Panc1 (cell line): Measurements from ENCODE around the gene ZNF716. TPM values are rescaled to one million over a fixed set of nuclear protein-coding genes. Genes with fewer than 3 reads are reported as not detected.

Experiments
- ATAC-seq: fragments of 200-7000 bp; cut with Tn5 transposase; 2 replicates; pipeline ENCODE4 v1.9.1; 2020; ENCODE audit warnings: mild to moderate bottlenecking, moderate library complexity
- BruUV-seq: library from RNA; stranded (reverse); fragments of 400-500 nt; replicated peaks from 2 replicates; lab custom pipeline; 2021; lab: Mats Ljungman, UMichigan
- CTCF ChIA-PET: fragments of 300-600 bp; sonication (Branson Sonifier 250); formaldehyde crosslinking; loops from one replicate; lab custom pipeline; 2022; ENCODE audit warnings: antibody characterized with exemption; lab: Charles Lee
- POLR2A ChIA-PET: fragments of 300-600 bp; sonication (Branson Sonifier 250); formaldehyde crosslinking; loops from one replicate; lab custom pipeline; 2022; ENCODE audit warnings: antibody characterized with exemption; lab: Charles Lee
- DNase-seq: peaks from one replicate; pipeline ENCODE4 v3.0.0-alpha.2; 2010; ENCODE audit warnings: low read depth, low spot score
- H3K27ac ChIP-seq: 2 replicates; pipeline ENCODE4 v1.5.1; 2011; ENCODE audit warnings: mild to moderate bottlenecking, low read length, inconsistent platforms
- H3K27me3 ChIP-seq: fragments of 200-500 bp; sonication (Bioruptor generic); 2 replicates; pipeline ENCODE4 v1.6.0; 2014; ENCODE audit warnings: low read length, inconsistent platforms; ENCODE audit not compliant: control insufficient read depth, insufficient read depth
- H3K36me3 ChIP-seq: fragments of 200-500 bp; sonication (Bioruptor generic); 2 replicates; pipeline ENCODE4 v1.5.1; 2014; ENCODE audit warnings: inconsistent platforms, mild to moderate bottlenecking, low read length, moderate library complexity; ENCODE audit not compliant: control insufficient read depth, insufficient read depth
- H3K4me1 ChIP-seq: 2 replicates; pipeline ENCODE4 v1.5.1; 2011; ENCODE audit warnings: inconsistent platforms, mild to moderate bottlenecking, low read length, moderate library complexity; ENCODE audit not compliant: control insufficient read depth, insufficient read depth
- H3K4me3 ChIP-seq, 2 experiments: 2 replicates each; pipeline ENCODE4 v1.5.1; 2011 to 2012; ENCODE audit warnings: low read depth in 2 of 2, low read length in 2 of 2, mild to moderate bottlenecking in 2 of 2, inconsistent platforms in 1 of 2, moderate library complexity in 1 of 2
- H3K9me3 ChIP-seq: fragments of 200-500 bp; sonication (Bioruptor generic); 2 replicates; pipeline ENCODE4 v1.5.1; 2014; ENCODE audit warnings: low read depth, mild to moderate bottlenecking, inconsistent platforms, low read length, moderate library complexity; ENCODE audit not compliant: control insufficient read depth, insufficient read depth
- POLR2AphosphoS5 ChIP-seq: IDR thresholded peaks from 2 replicates; pipeline ENCODE4 v1.6.1; 2012; ENCODE audit warnings: mild to moderate bottlenecking, low read depth, low read length, moderate library complexity
- SIN3A ChIP-seq: IDR thresholded peaks from 2 replicates; pipeline ENCODE4 v1.6.1; 2012; ENCODE audit warnings: low read depth, mild to moderate bottlenecking, low read length, moderate library complexity, borderline replicate concordance; ENCODE audit not compliant: insufficient read depth
- TCF7L2 ChIP-seq: IDR thresholded peaks from 2 replicates; pipeline ENCODE4 v1.6.1; 2011; ENCODE audit warnings: mild to moderate bottlenecking, low read depth, low read length, inconsistent platforms
- in situ Hi-C: cut with HindIII; loops from 2 replicates; pipeline ENCODE4 v1.10.0; 2016; ENCODE audit warnings: low sequenced_read_pairs, low pct_unique_long_range_greater_than_20kb
- intact Hi-C: fragments of 100-400 bp; cut with micrococcal nuclease; formaldehyde crosslinking; loops from one replicate; pipeline ENCODE4 v1.10.0; 2022; ENCODE audit not compliant: unreplicated experiment
- total RNA-seq: library from RNA; stranded (reverse); gene quantifications from one replicate; pipeline ENCODE4 v1.2.1, GENCODE V29; 2021; ENCODE audit not compliant: unreplicated experiment
- TF ChIP-seq, protein P1 (sequence below), 2 experiments: IDR thresholded peaks; 2 replicates each; pipeline ENCODE4 v1.6.1; 2011 to 2012; ENCODE audit warnings: low read depth in 2 of 2, control low read depth in 1 of 2, low read length in 1 of 2, mild to moderate bottlenecking in 1 of 2, moderate library complexity in 1 of 2; ENCODE audit not compliant: insufficient read depth in 1 of 2
- TF ChIP-seq, protein P2 (sequence below): fragments of 450-650 bp; IDR thresholded peaks from 2 replicates; pipeline ENCODE4 v1.5.1; 2017; ENCODE audit warnings: mild to moderate bottlenecking

Gene ZNF716
- total RNA-seq, 1 experiment from 2014 or later: 0.36 TPM

DNA sequence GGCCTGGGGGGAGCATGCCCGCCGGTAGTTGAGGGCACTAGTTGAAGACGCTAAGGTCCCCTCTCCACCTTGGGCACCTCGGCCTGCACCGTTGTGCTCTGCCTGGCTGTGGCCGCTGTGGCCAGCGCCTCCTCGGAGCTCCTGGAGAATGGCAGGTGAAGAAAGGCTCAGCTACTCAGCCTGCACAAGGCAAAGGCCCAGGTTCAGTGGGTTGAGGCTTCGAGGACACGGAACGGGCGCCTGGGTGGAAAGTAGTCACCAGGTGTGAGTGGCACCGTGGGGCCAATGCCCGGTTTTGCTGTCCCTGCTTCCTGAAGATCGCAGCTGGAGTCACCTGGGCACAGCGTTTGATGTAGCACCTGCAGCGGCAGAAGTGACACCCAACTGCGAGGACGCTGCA lies 12.4 kb upstream of the ZNF716 start:
- CTCF ChIA-PET: no interaction called here
- DNase-seq (no peak), ATAC-seq (no peak)
- POLR2A ChIA-PET: no interaction called here
- Histone ChIP-seq H3K9me3 (no peaks in the 10 kb centered on the region; the same call in 1 of the 2 replicates), H3K4me1 (no peaks in the 10 kb centered on the region), H3K27ac (no peak overlapping the region), H3K27me3 (no peaks in the 10 kb centered on the region), H3K36me3 (no peaks in the 10 kb centered on the region), H3K4me3 (no peak overlapping the region)
- no TSS peak for BruUV-seq
- no peak for TF ChIP-seq POLR2AphosphoS5
- TF ChIP-seq, protein P1, sequence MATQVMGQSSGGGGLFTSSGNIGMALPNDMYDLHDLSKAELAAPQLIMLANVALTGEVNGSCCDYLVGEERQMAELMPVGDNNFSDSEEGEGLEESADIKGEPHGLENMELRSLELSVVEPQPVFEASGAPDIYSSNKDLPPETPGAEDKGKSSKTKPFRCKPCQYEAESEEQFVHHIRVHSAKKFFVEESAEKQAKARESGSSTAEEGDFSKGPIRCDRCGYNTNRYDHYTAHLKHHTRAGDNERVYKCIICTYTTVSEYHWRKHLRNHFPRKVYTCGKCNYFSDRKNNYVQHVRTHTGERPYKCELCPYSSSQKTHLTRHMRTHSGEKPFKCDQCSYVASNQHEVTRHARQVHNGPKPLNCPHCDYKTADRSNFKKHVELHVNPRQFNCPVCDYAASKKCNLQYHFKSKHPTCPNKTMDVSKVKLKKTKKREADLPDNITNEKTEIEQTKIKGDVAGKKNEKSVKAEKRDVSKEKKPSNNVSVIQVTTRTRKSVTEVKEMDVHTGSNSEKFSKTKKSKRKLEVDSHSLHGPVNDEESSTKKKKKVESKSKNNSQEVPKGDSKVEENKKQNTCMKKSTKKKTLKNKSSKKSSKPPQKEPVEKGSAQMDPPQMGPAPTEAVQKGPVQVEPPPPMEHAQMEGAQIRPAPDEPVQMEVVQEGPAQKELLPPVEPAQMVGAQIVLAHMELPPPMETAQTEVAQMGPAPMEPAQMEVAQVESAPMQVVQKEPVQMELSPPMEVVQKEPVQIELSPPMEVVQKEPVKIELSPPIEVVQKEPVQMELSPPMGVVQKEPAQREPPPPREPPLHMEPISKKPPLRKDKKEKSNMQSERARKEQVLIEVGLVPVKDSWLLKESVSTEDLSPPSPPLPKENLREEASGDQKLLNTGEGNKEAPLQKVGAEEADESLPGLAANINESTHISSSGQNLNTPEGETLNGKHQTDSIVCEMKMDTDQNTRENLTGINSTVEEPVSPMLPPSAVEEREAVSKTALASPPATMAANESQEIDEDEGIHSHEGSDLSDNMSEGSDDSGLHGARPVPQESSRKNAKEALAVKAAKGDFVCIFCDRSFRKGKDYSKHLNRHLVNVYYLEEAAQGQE (IDR thresholded peaks at IDR 0.05; ENCODE audit: insufficient read depth in 1 of 2, low read depth in 2 of 2, low read length in 1 of 2): no peak
- no peak for TF ChIP-seq TCF7L2
- no peak for TF ChIP-seq SIN3A
- TF ChIP-seq, protein P2, sequence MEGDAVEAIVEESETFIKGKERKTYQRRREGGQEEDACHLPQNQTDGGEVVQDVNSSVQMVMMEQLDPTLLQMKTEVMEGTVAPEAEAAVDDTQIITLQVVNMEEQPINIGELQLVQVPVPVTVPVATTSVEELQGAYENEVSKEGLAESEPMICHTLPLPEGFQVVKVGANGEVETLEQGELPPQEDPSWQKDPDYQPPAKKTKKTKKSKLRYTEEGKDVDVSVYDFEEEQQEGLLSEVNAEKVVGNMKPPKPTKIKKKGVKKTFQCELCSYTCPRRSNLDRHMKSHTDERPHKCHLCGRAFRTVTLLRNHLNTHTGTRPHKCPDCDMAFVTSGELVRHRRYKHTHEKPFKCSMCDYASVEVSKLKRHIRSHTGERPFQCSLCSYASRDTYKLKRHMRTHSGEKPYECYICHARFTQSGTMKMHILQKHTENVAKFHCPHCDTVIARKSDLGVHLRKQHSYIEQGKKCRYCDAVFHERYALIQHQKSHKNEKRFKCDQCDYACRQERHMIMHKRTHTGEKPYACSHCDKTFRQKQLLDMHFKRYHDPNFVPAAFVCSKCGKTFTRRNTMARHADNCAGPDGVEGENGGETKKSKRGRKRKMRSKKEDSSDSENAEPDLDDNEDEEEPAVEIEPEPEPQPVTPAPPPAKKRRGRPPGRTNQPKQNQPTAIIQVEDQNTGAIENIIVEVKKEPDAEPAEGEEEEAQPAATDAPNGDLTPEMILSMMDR: no peak
- intact Hi-C loops (no loop called here), in situ Hi-C loops (no loop called here)

DNA sequence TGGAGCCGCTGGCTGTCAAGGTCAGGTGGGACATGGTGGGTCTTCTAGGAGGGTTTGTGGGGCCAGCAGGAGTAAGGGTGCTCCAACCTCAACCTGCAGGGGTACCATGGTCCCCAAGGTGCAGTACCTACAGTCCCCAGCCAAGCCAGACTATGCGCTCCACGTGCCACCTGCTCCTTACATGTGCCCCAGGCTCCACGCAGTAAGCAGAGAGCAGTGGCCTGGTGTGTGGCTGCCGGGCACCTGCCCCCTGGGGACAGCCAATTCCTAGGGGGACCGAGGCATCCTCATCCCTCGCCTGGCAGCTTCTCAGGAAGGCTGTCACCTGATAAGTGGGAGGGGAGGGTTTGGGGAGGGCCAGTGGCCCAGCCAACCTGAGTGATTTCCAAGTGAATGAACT lies 11.7 kb upstream of the ZNF716 start:
- H3K27ac ChIP-seq: no peak overlapping the region
- BruUV-seq: no TSS peak
- H3K4me1 ChIP-seq: no peaks in the 10 kb centered on the region
- H3K4me3 ChIP-seq: no peak overlapping the region
- DNase-seq: no peak
- no peaks in the 10 kb centered on the region; the same call in 1 of the 2 replicates for H3K9me3 ChIP-seq
- no peaks in the 10 kb centered on the region for H3K27me3 ChIP-seq
- no peak for TF ChIP-seq TCF7L2
- TF ChIP-seq POLR2AphosphoS5: no peak
- TF ChIP-seq, protein P1 (IDR thresholded peaks at IDR 0.05; ENCODE audit: insufficient read depth in 1 of 2, low read depth in 2 of 2, low read length in 1 of 2): no peak
- TF ChIP-seq, protein P2: no peak
- no peak for TF ChIP-seq SIN3A
- POLR2A ChIA-PET: no interaction called here
- CTCF ChIA-PET: no interaction called here
- ATAC-seq: no peak
- intact Hi-C loops: no loop called here
- no peaks in the 10 kb centered on the region for H3K36me3 ChIP-seq
- in situ Hi-C loops: no loop called here
